NT2/D1 (cell line): Measurements from ENCODE around the gene P2RY14.

Experiments
- SUZ12 ChIP-seq: IDR thresholded peaks from 2 replicates; pipeline ENCODE4 v1.6.1; 2011; ENCODE audit not compliant: insufficient read length, insufficient read depth; ENCODE audit errors: extremely low read depth
- YY1 ChIP-seq: IDR thresholded peaks from 2 replicates; pipeline ENCODE4 v1.6.1; 2011; ENCODE audit not compliant: insufficient read length, insufficient read depth
- ZNF274 ChIP-seq: IDR thresholded peaks from 2 replicates; pipeline ENCODE4 v1.6.1; 2011; ENCODE audit warnings: mild to moderate bottlenecking, low read depth, low read length

- TF ChIP-seq YY1, result no peak
- no peak for TF ChIP-seq SUZ12
- TF ChIP-seq ZNF274, result no peak
Measured at GRCh38 chr3:151278230-151278629, at the start of gene P2RY14.
